ENCODE results near the gene SCN2A.

DNA sequence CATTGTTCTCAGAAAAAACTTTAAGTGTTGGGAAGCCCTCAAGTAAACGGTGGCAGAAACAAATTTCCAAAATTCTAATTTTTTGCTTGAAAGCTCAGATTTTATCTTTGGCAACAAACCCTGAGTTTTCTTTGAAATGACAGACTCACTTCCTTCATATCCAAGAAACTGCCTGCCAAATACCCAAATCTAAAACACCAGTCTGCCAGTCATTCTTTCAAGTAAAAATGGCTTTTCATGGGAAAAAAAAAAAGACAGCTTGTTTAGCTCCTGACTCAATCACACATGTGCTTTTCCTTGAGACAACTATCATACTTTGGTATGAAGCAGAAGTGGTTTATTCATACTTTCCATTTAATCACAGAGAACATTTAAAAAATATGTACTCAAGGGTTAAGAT is 189.7 kb downstream of the SCN2A start:
- TF ChIP-seq SUZ12 (IDR thresholded peaks at IDR 0.05; ENCODE audit: extremely low read depth, insufficient read depth, insufficient read length) (no peak), ZNF274 (IDR thresholded peaks at IDR 0.05; ENCODE audit: low read depth, low read length) (no peak)
